Common myeloid progenitor, CD34-positive (primary cell): ENCODE measurements around the gene ATF1. TPM values are rescaled to one million over a fixed set of nuclear protein-coding genes. Genes with fewer than 3 reads are reported as not detected.

Experiments
- CTCF ChIA-PET: fragments of 350-600 bp; sonication (Branson Sonifier 250); formaldehyde crosslinking; loops from one replicate; lab custom pipeline; 2021; ENCODE audit warnings: antibody characterized with exemption; lab: Charles Lee
- POLR2A ChIA-PET: fragments of 350-600 bp; sonication (Branson Sonifier 250); formaldehyde crosslinking; loops from one replicate; lab custom pipeline; 2021; ENCODE audit warnings: antibody characterized with exemption; lab: Charles Lee
- DNase-seq, 3 donors: peaks; one replicate each; pipeline versions ENCODE4 v3.0.0 to v3.0.0-alpha.2; 2013
- H3K27ac ChIP-seq, 2 experiments: 1 replicate in 1 of 2; 2 replicates in 1 of 2; pipeline ENCODE4 v1.7.0; 2013; ENCODE audit warnings: inconsistent platforms in 2 of 2, low read length in 2 of 2, mild to moderate bottlenecking in 2 of 2, low read depth in 1 of 2, moderate library complexity in 1 of 2; ENCODE audit not compliant: severe bottlenecking in 2 of 2, insufficient read depth in 1 of 2, poor library complexity in 1 of 2
- H3K27me3 ChIP-seq, 5 experiments: replicated peaks in 2 of 5; 1 replicate in 3 of 5; 2 replicates in 2 of 5; pipeline versions ENCODE4 v1.6.1 to v1.7.0; 2013; ENCODE audit warnings: low read length in 4 of 5, mild to moderate bottlenecking in 2 of 5, moderate library complexity in 2 of 5, inconsistent platforms in 1 of 5; ENCODE audit not compliant: insufficient read depth in 5 of 5, control insufficient read depth in 4 of 5
- H3K36me3 ChIP-seq, 4 experiments: 1 replicate in 2 of 4; 2 replicates in 2 of 4; pipeline versions ENCODE4 v1.6.1 to v1.7.0; 2013; ENCODE audit warnings: low read length in 3 of 4, control low read depth in 1 of 4, mild to moderate bottlenecking in 1 of 4; ENCODE audit not compliant: control insufficient read depth in 4 of 4, insufficient read depth in 4 of 4
- H3K4me1 ChIP-seq, 4 experiments: 1 replicate in 3 of 4; 2 replicates in 1 of 4; pipeline versions ENCODE4 v1.6.1 to v1.7.1; 2013; ENCODE audit warnings: low read length in 3 of 4, mild to moderate bottlenecking in 3 of 4, control low read depth in 1 of 4, inconsistent platforms in 1 of 4, moderate library complexity in 1 of 4; ENCODE audit not compliant: control insufficient read depth in 4 of 4, insufficient read depth in 4 of 4; ENCODE audit errors: control extremely low read depth in 1 of 4
- H3K4me3 ChIP-seq, 7 experiments: 1 replicate in 4 of 7; 2 replicates in 3 of 7; pipeline versions ENCODE4 v1.5.1 to v1.7.0; 2013; ENCODE audit warnings: mild to moderate bottlenecking in 7 of 7, low read length in 6 of 7, moderate library complexity in 6 of 7, inconsistent platforms in 2 of 7, low read depth in 2 of 7, control low read depth in 1 of 7; ENCODE audit not compliant: insufficient read depth in 4 of 7, control insufficient read depth in 1 of 7; ENCODE audit errors: extremely low read depth in 1 of 7
- H3K9me3 ChIP-seq, 5 experiments: 1 replicate in 4 of 5; 2 replicates in 1 of 5; pipeline versions ENCODE4 v1.6.1 to v1.7.1; 2013; ENCODE audit warnings: low read length in 4 of 5, mild to moderate bottlenecking in 2 of 5, inconsistent platforms in 1 of 5, low read depth in 1 of 5, moderate library complexity in 1 of 5; ENCODE audit not compliant: control insufficient read depth in 4 of 5, insufficient read depth in 2 of 5; ENCODE audit errors: control extremely low read depth in 1 of 5
- WGBS: methylation state at CpG from one replicate; pipeline ENCODE4 v1.1.5; 2013; ENCODE audit not compliant: insufficient coverage; 5-methylcytosine and 5-hydroxymethylcytosine counted together
- polyA plus RNA-seq: library from polyadenylated mRNA; unstranded; fragments of 120-200 nt; gene quantifications from one replicate; pipeline ENCODE4 v1.2.1, GENCODE V29; 2013

Gene ATF1
- polyA plus RNA-seq, result 28.3 TPM

GRCh38 chr12:50763639-50764285 is at the start of gene ATF1:
ATF1 (plus strand) TSS chr12:50764101; CDS start chr12:50780146, 16,045 bp downstream.
- H3K27me3 ChIP-seq, result no peaks in the 10 kb centered on the region
- no peaks in the 10 kb centered on the region for H3K36me3 ChIP-seq
- H3K27ac ChIP-seq, result peak within 1 kb of the TSS; percentile 70 to 94
- peak; percentile 96 to 98 (median 97) for DNase-seq
- H3K4me3 ChIP-seq, result peak within 1 kb of the TSS; percentile 68 to 97 (median 94)
- H3K4me1 ChIP-seq, result peaks cover 2 to 45% (median 34%) of the 10 kb centered on the region in 4 experiments
- under 1% methylated on average over 21 of the region's 51 CpGs for whole genome bisulfite sequencing
- no peaks in the 10 kb centered on the region for H3K9me3 ChIP-seq
- ChIA-PET POLR2A (interaction anchor here (0.6 to 1.8 kb wide), 3 partner anchors 9 to 320 kb away, joined by 3 read pairs; partner anchors contain the start of gene CSRNP2), CTCF (interaction anchor here (0.9 to 3.9 kb wide), 5 partner anchors 9 to 588 kb away, joined by 3 to 46 read pairs (median 7); no protein-coding TSS in a partner anchor)

- WGBS, result 100% methylated on average over 1 of the region's 2 CpGs
- Histone ChIP-seq H3K4me3 (no peak overlapping the region), H3K9me3 (no peaks in the 10 kb centered on the region), H3K36me3 (peaks cover 26 to 73% (median 48%) of the 10 kb centered on the region in 4 experiments), H3K27me3 (no peaks in the 10 kb centered on the region), H3K27ac (no peak overlapping the region), H3K4me1 (no peaks in the 10 kb centered on the region)
- DNase-seq, result no peak
- ChIA-PET CTCF (interaction anchor here (1.3 to 1.6 kb wide), 3 partner anchors 10 to 15 kb away, joined by 3 to 5 read pairs (median 4); no protein-coding TSS in a partner anchor), POLR2A (no interaction called here)
Measured at GRCh38 chr12:50715174-50715573, 48.7 kb upstream of the ATF1 start.

DNA sequence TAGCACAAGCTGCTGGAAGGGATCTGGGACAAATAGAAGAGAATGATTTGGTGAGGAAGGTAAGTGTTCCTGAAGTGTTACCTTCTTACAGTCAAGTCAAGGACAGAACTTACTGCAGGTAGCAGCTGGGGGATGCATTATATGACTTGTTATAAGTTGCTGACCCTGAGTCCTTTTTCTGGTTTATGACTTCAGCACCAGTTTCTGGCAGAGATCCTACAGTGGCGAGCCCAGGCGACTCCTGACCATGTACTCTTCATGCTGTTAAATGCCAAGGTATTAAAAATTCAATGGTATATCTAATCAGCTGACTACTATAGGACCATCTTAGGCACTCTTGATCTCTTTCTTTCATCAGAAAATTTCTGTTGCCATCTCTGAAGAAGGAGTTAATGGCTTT is 45.1 kb upstream of the ATF1 start:
- DNase-seq, result no peak
- Histone ChIP-seq H3K36me3 (peaks cover 31 to 83% (median 57%) of the 10 kb centered on the region in 4 experiments), H3K9me3 (no peaks in the 10 kb centered on the region), H3K4me3 (no peak overlapping the region), H3K4me1 (no peaks in the 10 kb centered on the region), H3K27me3 (no peaks in the 10 kb centered on the region), H3K27ac (no peak overlapping the region)
- ChIA-PET CTCF (interaction anchor here (1.0 kb wide), 1 partner anchor 8 kb away, joined by 3 read pairs; no protein-coding TSS in a partner anchor), POLR2A (interaction anchor here (0.6 kb wide), 1 partner anchor 24 kb away, joined by 7 read pairs; no protein-coding TSS in a partner anchor)
- no CpG with 5 or more reads among the region's 2 CpGs for WGBS

DNA sequence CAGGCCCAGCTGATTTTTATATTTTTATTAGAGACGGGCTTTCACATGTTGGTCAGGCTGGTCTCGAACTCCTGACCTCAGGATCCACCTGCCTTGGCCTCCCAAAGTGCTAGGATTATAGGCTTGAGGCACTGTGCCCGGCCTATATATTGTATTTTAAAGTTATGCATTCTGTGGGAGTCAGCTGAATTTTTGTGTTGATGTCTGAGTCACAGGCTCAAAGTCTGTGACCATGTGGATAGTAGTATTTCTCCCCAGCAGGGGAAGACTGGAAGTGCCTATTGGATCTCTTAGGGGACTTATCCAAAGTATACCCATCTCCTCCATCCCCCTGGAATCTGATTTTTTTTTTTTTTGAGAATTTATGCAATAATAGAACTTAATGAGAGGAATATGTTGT is 43.8 kb upstream of the ATF1 start:
- H3K36me3 ChIP-seq, result peaks cover 41 to 83% (median 57%) of the 10 kb centered on the region in 4 experiments
- H3K4me3 ChIP-seq, result no peak overlapping the region
- no peaks in the 10 kb centered on the region for H3K27me3 ChIP-seq
- no peaks in the 10 kb centered on the region for H3K4me1 ChIP-seq
- ChIA-PET CTCF (no interaction called here), POLR2A (no interaction called here)
- no CpG with 5 or more reads among the region's 3 CpGs for WGBS
- DNase-seq, result no peak
- H3K27ac ChIP-seq, result no peak overlapping the region
- H3K9me3 ChIP-seq, result no peaks in the 10 kb centered on the region

DNA sequence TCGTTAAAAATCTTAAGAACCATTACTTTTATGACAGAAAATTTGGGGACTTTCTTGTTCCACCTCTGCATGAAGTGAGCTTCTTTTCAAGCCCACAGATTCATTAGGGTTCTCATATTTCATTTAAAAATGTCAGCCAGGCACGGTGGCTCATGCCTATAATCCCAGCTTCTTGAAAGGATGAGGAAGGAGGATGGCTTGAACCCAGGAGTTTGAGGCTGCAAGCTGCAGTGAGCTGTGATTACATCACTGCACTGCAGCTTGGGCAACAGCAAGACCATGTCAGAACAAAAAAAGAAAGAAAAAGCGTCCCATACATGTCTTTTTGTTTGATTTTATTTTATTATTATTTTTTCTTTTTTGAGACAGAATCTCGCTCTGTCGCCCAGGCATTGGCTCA is 43.4 kb upstream of the ATF1 start:
- POLR2A ChIA-PET, result no interaction called here
- no peak overlapping the region for H3K4me3 ChIP-seq
- H3K9me3 ChIP-seq, result no peaks in the 10 kb centered on the region
- H3K36me3 ChIP-seq, result peaks cover 41 to 83% (median 59%) of the 10 kb centered on the region in 4 experiments
- H3K27ac ChIP-seq, result no peak overlapping the region
- no peak for DNase-seq
- no peaks in the 10 kb centered on the region for H3K4me1 ChIP-seq
- no peaks in the 10 kb centered on the region for H3K27me3 ChIP-seq
- no CpG with 5 or more reads among the region's 5 CpGs for WGBS
- CTCF ChIA-PET, result no interaction called here

- ChIA-PET CTCF (no interaction called here), POLR2A (no interaction called here)
- no peaks in the 10 kb centered on the region for H3K4me1 ChIP-seq
- H3K27ac ChIP-seq, result no peak overlapping the region
- no peak for DNase-seq
- H3K4me3 ChIP-seq, result no peak overlapping the region
- 100% methylated on average over 1 of the region's 1 CpG for WGBS
- H3K27me3 ChIP-seq, result no peaks in the 10 kb centered on the region
- peaks cover 41 to 84% (median 63%) of the 10 kb centered on the region in 4 experiments for H3K36me3 ChIP-seq
- no peaks in the 10 kb centered on the region for H3K9me3 ChIP-seq
Measured at GRCh38 chr12:50723865-50724264, 40.0 kb upstream of the ATF1 start.
